ENCODE measurements around the gene FEM1B. TPM values are rescaled to one million over a fixed set of nuclear protein-coding genes. Genes with fewer than 3 reads are reported as not detected.

FEM1B gene
- polyA plus RNA-seq, 1 donor = 32.4 TPM

GRCh38 chr15:68326711-68327354 is 49.3 kb downstream of the FEM1B start:
- no peak for DNase-seq

- no peak for DNase-seq
Observed at GRCh38 chr15:68328443-68328842, 50.9 kb downstream of the FEM1B start.

GRCh38 chr15:68328964-68329363 is 51.4 kb downstream of the FEM1B start:
- no peak for DNase-seq

- DNase-seq = no peak
Observed at GRCh38 chr15:68330416-68330815, 52.9 kb downstream of the FEM1B start.

- DNase-seq = no peak
Observed at GRCh38 chr15:68330901-68331300, 53.4 kb downstream of the FEM1B start.

- DNase-seq = no peak
Observed at GRCh38 chr15:68332266-68332665, 54.7 kb downstream of the FEM1B start.

- no peak for DNase-seq
Observed at GRCh38 chr15:68333775-68334470, 56.4 kb downstream of the FEM1B start.

GRCh38 chr15:68334661-68335124 is 57.1 kb downstream of the FEM1B start:
- DNase-seq = no peak

- DNase-seq = no peak
Observed at GRCh38 chr15:68335251-68335650, 57.7 kb downstream of the FEM1B start.

- no peak for DNase-seq
Observed at GRCh38 chr15:68335655-68336054, 58.1 kb downstream of the FEM1B start.

GRCh38 chr15:68336516-68336915 is 59.0 kb downstream of the FEM1B start:
- no peak for DNase-seq

GRCh38 chr15:68337826-68338225 is 60.3 kb downstream of the FEM1B start:
- DNase-seq = no peak

- no peak for DNase-seq
Observed at GRCh38 chr15:68339481-68339880, 61.9 kb downstream of the FEM1B start.

GRCh38 chr15:68340726-68341671 is 63.5 kb downstream of the FEM1B start:
- no peak for DNase-seq

- DNase-seq = no peak
Observed at GRCh38 chr15:68341760-68342725, 64.5 kb downstream of the FEM1B start.

- DNase-seq = no peak
Observed at GRCh38 chr15:68343579-68344225, 66.2 kb downstream of the FEM1B start.

GRCh38 chr15:68344600-68344999 is 67.1 kb downstream of the FEM1B start:
- DNase-seq = no peak

Measured in hindlimb muscle (tissue), 1 donor.